HL-60/S4 treated with phorbol 12-myristate 13-acetate at 8.2 ng/mL for 4 days and 3 days (cell line): Measurements from ENCODE around the gene CACNG1.
"Not testable (repeated sequence)": the region's sequence is repeated elsewhere in the genome, so short reads cannot be mapped to it uniquely, and the experiment has no call there.

ENCODE experiments used
- in situ Hi-C: fragments of 300-500 bp; cut with MboI; formaldehyde crosslinking; loops from 2 replicates; pipeline ENCODE4 v1.15.0; 2022; ENCODE audit warnings: low sequenced_read_pairs

The CACNG1 gene

GRCh38 chr17:67074781-67075180, 30.4 kb downstream of the CACNG1 start:
- in situ Hi-C loops, result no loop called here

GRCh38 chr17:67076290-67076689, 31.9 kb downstream of the CACNG1 start:
- in situ Hi-C loops, result no loop called here

GRCh38 chr17:67078292-67078691, 33.9 kb downstream of the CACNG1 start:
- in situ Hi-C loops, result no loop called here

- in situ Hi-C loops, result no loop called here
Observed at GRCh38 chr17:67079491-67079890, 35.1 kb downstream of the CACNG1 start.

GRCh38 chr17:67080804-67081203, 36.5 kb downstream of the CACNG1 start:
- in situ Hi-C loops, result no loop called here

- in situ Hi-C loops, result no loop called here
Observed at GRCh38 chr17:67082107-67082506, 37.8 kb downstream of the CACNG1 start.

- in situ Hi-C loops, result no loop called here
Observed at GRCh38 chr17:67085406-67085805, 41.1 kb downstream of the CACNG1 start.

GRCh38 chr17:67088639-67089038, 44.3 kb downstream of the CACNG1 start:
- in situ Hi-C loops, result no loop called here

- in situ Hi-C loops, result no loop called here
Observed at GRCh38 chr17:67090341-67090740, 46.0 kb downstream of the CACNG1 start.

GRCh38 chr17:67092291-67092690, 47.9 kb downstream of the CACNG1 start:
- in situ Hi-C loops, result no loop called here

GRCh38 chr17:67092710-67093109, 48.4 kb downstream of the CACNG1 start:
- in situ Hi-C loops, result not testable (repeated sequence)

GRCh38 chr17:67093348-67093747, 49.0 kb downstream of the CACNG1 start:
- in situ Hi-C loops, result no loop called here

GRCh38 chr17:67095291-67095690, 50.9 kb downstream of the CACNG1 start:
- in situ Hi-C loops, result not testable (repeated sequence)

- in situ Hi-C loops, result no loop called here
Observed at GRCh38 chr17:67095803-67096202, 51.4 kb downstream of the CACNG1 start.

GRCh38 chr17:67096609-67097008, 52.3 kb downstream of the CACNG1 start:
- in situ Hi-C loops, result no loop called here

- in situ Hi-C loops, result no loop called here
Observed at GRCh38 chr17:67098006-67098405, 53.7 kb downstream of the CACNG1 start.

- in situ Hi-C loops, result not testable (repeated sequence)
Observed at GRCh38 chr17:67104641-67105040, 60.3 kb downstream of the CACNG1 start.

GRCh38 chr17:67105213-67105612, 60.9 kb downstream of the CACNG1 start:
- in situ Hi-C loops, result no loop called here
